HepG2 (cell line): ENCODE measurements around the gene IGLL1. TPM values are rescaled to one million over a fixed set of nuclear protein-coding genes. Genes with fewer than 3 reads are reported as not detected.

Experiments
- HHEX ChIP-seq: IDR thresholded peaks from 2 replicates; pipeline ENCODE4 v1.6.1; 2016; ENCODE audit warnings: control low read depth
- HMG20A ChIP-seq: IDR thresholded peaks from 2 replicates; pipeline ENCODE4 v1.6.1; 2016; ENCODE audit warnings: borderline replicate concordance
- KLF6 ChIP-seq: IDR thresholded peaks from 2 replicates; pipeline ENCODE4 v1.8.0; 2016; ENCODE audit warnings: missing biosample characterization, missing genetic modification reagents
- MTA1 ChIP-seq: sonication (generic); formaldehyde crosslinking; IDR thresholded peaks from 2 replicates; pipeline ENCODE4 v1.4.0; 2020; ENCODE audit warnings: missing genetic modification reagents, mild to moderate bottlenecking, borderline replicate concordance
- NFIC ChIP-seq: IDR thresholded peaks from 2 replicates; pipeline ENCODE4 v1.6.1; 2012; ENCODE audit warnings: mild to moderate bottlenecking, low read length, inconsistent platforms
- PHF20 ChIP-seq: sonication (generic); formaldehyde crosslinking; IDR thresholded peaks from 2 replicates; pipeline ENCODE4 v1.5.0; 2020; ENCODE audit warnings: mild to moderate bottlenecking, missing genetic modification reagents
- SMARCC2 ChIP-seq: fragments of 450-650 bp; IDR thresholded peaks from 2 replicates; pipeline ENCODE4 v1.6.1; 2017; ENCODE audit warnings: antibody characterized with exemption, mild to moderate bottlenecking
- ZBTB46 ChIP-seq: sonication (generic); formaldehyde crosslinking; IDR thresholded peaks from 2 replicates; pipeline ENCODE4 v1.4.0; 2020; ENCODE audit warnings: mild to moderate bottlenecking, missing genetic modification reagents, borderline replicate concordance
- ZBTB8A ChIP-seq: sonication (generic); formaldehyde crosslinking; IDR thresholded peaks from 2 replicates; pipeline ENCODE4 v1.4.0; 2020; ENCODE audit warnings: mild to moderate bottlenecking, low read depth, missing genetic modification reagents, borderline replicate concordance
- ZFP1 ChIP-seq: IDR thresholded peaks from 2 replicates; pipeline ENCODE4 v1.6.1; 2016
- ZNF232 ChIP-seq: sonication (generic); formaldehyde crosslinking; IDR thresholded peaks from 2 replicates; pipeline ENCODE4 v1.4.0; 2020; ENCODE audit warnings: missing genetic modification reagents, borderline replicate concordance
- ZNF329 ChIP-seq: sonication (generic); formaldehyde crosslinking; IDR thresholded peaks from 2 replicates; pipeline ENCODE4 v1.9.0; 2021; ENCODE audit warnings: low read depth, mild to moderate bottlenecking, missing genetic modification reagents
- ZNF646 ChIP-seq: sonication (generic); formaldehyde crosslinking; IDR thresholded peaks from 2 replicates; pipeline ENCODE4 v1.9.0; 2021; ENCODE audit warnings: mild to moderate bottlenecking, missing genetic modification reagents
- ZNF687 ChIP-seq: sonication (generic); formaldehyde crosslinking; IDR thresholded peaks from 2 replicates; pipeline ENCODE4 v1.5.1; 2020; ENCODE audit warnings: mild to moderate bottlenecking, missing genetic modification reagents, moderate library complexity
- ZNF784 ChIP-seq: sonication (generic); formaldehyde crosslinking; IDR thresholded peaks from 2 replicates; pipeline ENCODE4 v1.5.1; 2020; ENCODE audit warnings: missing genetic modification reagents, mild to moderate bottlenecking, borderline replicate concordance
- ZZZ3 ChIP-seq: sonication (generic); formaldehyde crosslinking; IDR thresholded peaks from 2 replicates; pipeline ENCODE4 v1.4.0; 2020; ENCODE audit warnings: missing genetic modification reagents, mild to moderate bottlenecking, borderline replicate concordance
- polyA plus RNA-seq, 8 experiments: library from polyadenylated mRNA; depleted of rRNA in 3 of 8; stranded (reverse) in 7 of 8; unstranded in 1 of 8; fragments of >200 nt; fragmentation: Illumina TruSeq in 4 of 8; extraction: Trizol in 4 of 8; gene quantifications; 2 replicates each; pipeline versions ENCODE4 v1.2.1 to v1.2.3, GENCODE V29; 2011 to 2016; ENCODE audit warnings: low read depth in 4 of 8, missing spikeins in 1 of 8, mixed read lengths in 1 of 8; ENCODE audit not compliant: insufficient read depth in 1 of 8
- total RNA-seq, 5 experiments: library from RNA; depleted of rRNA; stranded (reverse); fragments of >200 nt; fragmentation: Illumina TruSeq; extraction: Trizol; gene quantifications; 2 replicates each; pipeline ENCODE4 v1.2.3, GENCODE V29; 2016; ENCODE audit warnings: low read depth in 1 of 5

The IGLL1 gene
- total and polyA plus RNA-seq, 2 of the 13 experiments (the other 11 are each of a cell fraction or from before 2014, with no cell fraction given): not detected

- TF ChIP-seq ZNF784 (no peak), ZBTB8A (CRISPR knock-in tag) (no peak), SMARCC2 (no peak), ZNF687 (peak; percentile 58), ZNF329 (CRISPR knock-in tag) (no peak), ZFP1 (CRISPR knock-in tag) (no peak), ZBTB46 (CRISPR knock-in tag) (no peak), NFIC (no peak), PHF20 (CRISPR knock-in tag) (no peak), MTA1 (CRISPR knock-in tag) (no peak), ZNF232 (CRISPR knock-in tag) (no peak), HHEX (CRISPR knock-in tag) (no peak), HMG20A (CRISPR knock-in tag) (peak; percentile 26; the same call in 1 of the 2 replicates), KLF6 (CRISPR knock-in tag) (no peak), ZNF646 (CRISPR knock-in tag) (no peak), ZZZ3 (CRISPR knock-in tag) (no peak)
These were observed 40.8 kb downstream of the IGLL1 start (continued) for GRCh38 chr22:23539135-23539838.
